Activated T-cell treated with anti-CD3 and anti-CD28 coated beads for 1 hour (primary cell): Measurements from ENCODE around the gene SELENON.

Experiments
- DNase-seq: peaks from one replicate; pipeline ENCODE4 v3.0.0-alpha.2; 2020; ENCODE audit warnings: low read depth

The SELENON gene

GRCh38 chr1:25770541-25771220, 29.3 kb upstream of the SELENON start:
- no peak for DNase-seq

GRCh38 chr1:25771221-25772114, 28.5 kb upstream of the SELENON start:
- DNase-seq, result peak; percentile 50

- no peak for DNase-seq
Observed at GRCh38 chr1:25772164-25772563, 27.8 kb upstream of the SELENON start.

- no peak for DNase-seq
Observed at GRCh38 chr1:25772692-25773245, 27.2 kb upstream of the SELENON start.

GRCh38 chr1:25773441-25774125, 26.4 kb upstream of the SELENON start:
- no peak for DNase-seq

GRCh38 chr1:25774206-25774803, 25.7 kb upstream of the SELENON start:
- no peak for DNase-seq

- peak; percentile 68 for DNase-seq
Observed at GRCh38 chr1:25774921-25775771, 24.8 kb upstream of the SELENON start.

GRCh38 chr1:25779388-25779787, 20.6 kb upstream of the SELENON start:
- no peak for DNase-seq

- no peak for DNase-seq
Observed at GRCh38 chr1:25779894-25780293, 20.1 kb upstream of the SELENON start.

- DNase-seq, result no peak
Observed at GRCh38 chr1:25780318-25781129, 19.5 kb upstream of the SELENON start.

- DNase-seq, result no peak
Observed at GRCh38 chr1:25781130-25781433, 18.9 kb upstream of the SELENON start.

GRCh38 chr1:25782608-25783201, 17.3 kb upstream of the SELENON start:
- DNase-seq, result no peak

- no peak for DNase-seq
Observed at GRCh38 chr1:25784575-25785051, 15.4 kb upstream of the SELENON start.

- DNase-seq, result no peak
Observed at GRCh38 chr1:25785333-25786067, 14.5 kb upstream of the SELENON start.

GRCh38 chr1:25786887-25787759, 12.9 kb upstream of the SELENON start:
- DNase-seq, result no peak

GRCh38 chr1:25787760-25788166, 12.2 kb upstream of the SELENON start:
- no peak for DNase-seq

GRCh38 chr1:25790472-25790871, 9.5 kb upstream of the SELENON start:
- no peak for DNase-seq

- DNase-seq, result no peak
Observed at GRCh38 chr1:25792115-25792514, 7.9 kb upstream of the SELENON start.
